H1 (cell line): Measurements from ENCODE around the gene KCNJ16. TPM values are rescaled to one million over a fixed set of nuclear protein-coding genes. Genes with fewer than 3 reads are reported as not detected.

Source experiments
- CBX8 ChIP-seq: fragments of 300-800, 300-1000 bp; sonication (generic); IDR thresholded peaks from 2 replicates; pipeline ENCODE4 v1.7.1; 2016; ENCODE audit warnings: low read depth, low read length, borderline replicate concordance
- POLR2AphosphoS5 ChIP-seq: IDR thresholded peaks from 2 replicates; pipeline ENCODE4 v1.6.1; 2011; ENCODE audit warnings: low read depth, low read length
- RFX5 ChIP-seq: IDR thresholded peaks from 2 replicates; pipeline ENCODE4 v1.6.1; 2011; ENCODE audit warnings: low read depth, low read length, improper control_type of control experiment, borderline replicate concordance
- SUZ12 ChIP-seq: fragments of 200-600 bp; sonication (generic); IDR thresholded peaks from 2 replicates; pipeline ENCODE4 v1.6.1; 2012; ENCODE audit warnings: mild to moderate bottlenecking, inconsistent platforms, low read length, moderate library complexity, mixed read lengths
- TAF7 ChIP-seq: optimal IDR thresholded peaks from 2 replicates; pipeline ENCODE3; 2011; ENCODE audit warnings: low read depth, mild to moderate bottlenecking, inconsistent platforms, low read length, moderate library complexity, borderline replicate concordance
- polyA plus RNA-seq, 7 experiments: library from polyadenylated mRNA; depleted of rRNA in 3 of 7; stranded (reverse) in 5 of 7; unstranded in 2 of 7; fragments of >200 nt in 5 of 7; fragments of 200-250 nt in 2 of 7; gene quantifications; 1 replicate in 5 of 7; 2 replicates in 1 of 7; 4 replicates in 1 of 7; pipeline versions ENCODE4 v1.2.1 to v1.2.3, GENCODE V29; 2011 to 2013; ENCODE audit warnings: missing spikeins in 2 of 7, mixed read lengths in 2 of 7
- total RNA-seq: library from RNA; stranded (reverse); fragmentation: NEBNext Ultra II Directional; extraction: Animal tissue kit (Norgen Biotek cat#: 25700); gene quantifications from 2 replicates; pipeline ENCODE4 v1.2.1, GENCODE V29; 2021

The KCNJ16 gene
- total and polyA plus RNA-seq, 2 of the 8 experiments (the other 6 are each of a cell fraction or from before 2014, with no cell fraction given) = not detected

DNA sequence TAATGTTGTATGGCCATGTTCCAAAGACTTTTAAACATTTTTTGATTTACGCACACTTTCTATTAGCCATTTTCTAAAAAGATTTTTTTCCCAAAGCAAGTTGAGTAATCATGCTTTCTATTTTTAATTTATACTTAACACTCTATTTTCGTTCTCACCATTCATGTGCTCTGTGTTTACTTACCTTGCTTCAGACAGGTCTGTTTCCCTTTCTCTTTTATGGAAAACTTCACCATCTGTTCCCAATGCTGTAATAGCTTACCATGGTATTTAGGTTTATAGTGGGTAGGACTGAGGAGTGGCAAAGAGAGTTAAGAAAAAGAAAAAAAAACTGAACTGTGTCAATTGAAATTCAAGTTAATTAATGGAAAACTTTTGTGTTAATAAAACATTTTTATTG lies 37.5 kb upstream of the KCNJ16 start (continued):
- no peak for TF ChIP-seq SUZ12
- TF ChIP-seq CBX8 = no peak
- no peak for TF ChIP-seq RFX5
- no peak for TF ChIP-seq TAF7
- TF ChIP-seq POLR2AphosphoS5 = no peak
